HEK293 (cell line): Measurements from ENCODE around the gene TRAFD1.

ENCODE experiments used
- CTCF ChIA-PET: fragments of 350-600 bp; formaldehyde crosslinking; extraction: SDS; loops from one replicate; lab custom pipeline; 2021; ENCODE audit warnings: antibody characterized with exemption; lab: Yijun Ruan, JAX
- POLR2A ChIA-PET: fragments of 300-600 bp; formaldehyde crosslinking; extraction: SDS; loops from one replicate; lab custom pipeline; 2020; ENCODE audit warnings: antibody characterized with exemption, inconsistent platforms; lab: Yijun Ruan, JAX
- H3K27ac ChIP-seq: fragments of 200-500 bp; sonication (Bioruptor generic); 2 replicates; pipeline ENCODE4 v1.5.1; 2014; ENCODE audit warnings: low read depth, low read length, control low read depth, inconsistent platforms; ENCODE audit errors: extremely low read depth
- H3K36me3 ChIP-seq, 2 experiments: fragments of 200-500 bp in 1 of 2; sonication (Bioruptor generic) in 1 of 2; 1 replicate in 1 of 2; 2 replicates in 1 of 2; pipeline ENCODE4 v1.5.1; 2014 to 2017; ENCODE audit warnings: inconsistent platforms in 2 of 2, low read length in 2 of 2; ENCODE audit not compliant: control insufficient read depth in 2 of 2, insufficient read depth in 1 of 2
- H3K4me1 ChIP-seq: fragments of 200-500 bp; sonication (Bioruptor generic); 2 replicates; pipeline ENCODE4 v1.5.1; 2014; ENCODE audit warnings: mild to moderate bottlenecking, low read length, inconsistent platforms; ENCODE audit not compliant: control insufficient read depth, insufficient read depth
- H3K4me3 ChIP-seq: 2 replicates; pipeline ENCODE4 v1.5.1; 2011; ENCODE audit warnings: low read depth, mild to moderate bottlenecking, control low read depth, low read length, moderate library complexity
- H3K9me3 ChIP-seq: fragments of 200-500 bp; sonication (Bioruptor generic); 2 replicates; pipeline ENCODE4 v1.5.1; 2014; ENCODE audit warnings: low read depth, low read length, inconsistent platforms; ENCODE audit not compliant: control insufficient read depth, insufficient read depth
- GLI4 ChIP-seq: fragments of 450-650 bp; formaldehyde crosslinking; IDR thresholded peaks from 2 replicates; pipeline ENCODE4 v1.5.1; 2016; ENCODE audit warnings: missing biosample characterization, missing genetic modification characterization
- HOXA7 ChIP-seq: sonication (generic); formaldehyde crosslinking; IDR thresholded peaks from 2 replicates; pipeline ENCODE4 v1.8.1; 2022; ENCODE audit warnings: missing genetic modification reagents, borderline replicate concordance
- KLF8 ChIP-seq: fragments of 450-650 bp; formaldehyde crosslinking; IDR thresholded peaks from 2 replicates; pipeline ENCODE4 v1.5.1; 2016; ENCODE audit warnings: missing biosample characterization, missing genetic modification characterization
- REPIN1 ChIP-seq: fragments of 450-650 bp; formaldehyde crosslinking; IDR thresholded peaks from 2 replicates; pipeline ENCODE4 v1.5.1; 2017; ENCODE audit warnings: missing biosample characterization, missing genetic modification characterization, low read depth
- ZFP69B ChIP-seq: fragments of 450-650 bp; formaldehyde crosslinking; IDR thresholded peaks from 2 replicates; pipeline ENCODE4 v1.5.1; 2016; ENCODE audit warnings: missing biosample characterization, missing genetic modification characterization
- ZNF112 ChIP-seq: fragments of 450-650 bp; formaldehyde crosslinking; IDR thresholded peaks from 2 replicates; pipeline ENCODE4 v1.5.0; 2017; ENCODE audit warnings: missing biosample characterization, missing genetic modification characterization
- ZNF169 ChIP-seq: fragments of 450-650 bp; formaldehyde crosslinking; IDR thresholded peaks from 2 replicates; pipeline ENCODE4 v1.5.1; 2016; ENCODE audit warnings: missing biosample characterization, missing genetic modification characterization
- ZNF248 ChIP-seq: fragments of 450-650 bp; formaldehyde crosslinking; IDR thresholded peaks from 2 replicates; pipeline ENCODE4 v1.5.1; 2017; ENCODE audit warnings: missing biosample characterization, missing genetic modification characterization
- ZNF366 ChIP-seq: fragments of 450-650 bp; formaldehyde crosslinking; conservative IDR thresholded peaks from 2 replicates; pipeline ENCODE4 v1.5.1; 2016; ENCODE audit warnings: missing biosample characterization, missing genetic modification characterization
- ZNF423 ChIP-seq: fragments of 450-650 bp; formaldehyde crosslinking; IDR thresholded peaks from 2 replicates; pipeline ENCODE4 v1.5.1; 2016; ENCODE audit warnings: missing biosample characterization, missing genetic modification characterization
- ZNF629 ChIP-seq: fragments of 450-650 bp; formaldehyde crosslinking; IDR thresholded peaks from 2 replicates; pipeline ENCODE4 v1.5.1; 2017; ENCODE audit warnings: missing biosample characterization, missing genetic modification characterization
- ZNF747 ChIP-seq: fragments of 450-650 bp; formaldehyde crosslinking; IDR thresholded peaks from 2 replicates; pipeline ENCODE4 v1.5.1; 2016; ENCODE audit warnings: missing biosample characterization, missing genetic modification characterization
- ZNF777 ChIP-seq: fragments of 450-650 bp; formaldehyde crosslinking; IDR thresholded peaks from 2 replicates; pipeline ENCODE4 v1.5.1; 2017; ENCODE audit warnings: missing biosample characterization, missing genetic modification characterization, borderline replicate concordance
- ZNF843 ChIP-seq: fragments of 450-650 bp; formaldehyde crosslinking; IDR thresholded peaks from 2 replicates; pipeline ENCODE4 v1.5.1; 2016; ENCODE audit warnings: missing biosample characterization, missing genetic modification characterization
- TF ChIP-seq, protein P1 (sequence below): fragments of 450-650 bp; formaldehyde crosslinking; IDR thresholded peaks from 2 replicates; pipeline ENCODE4 v1.5.1; 2016; ENCODE audit warnings: missing biosample characterization, missing genetic modification characterization, borderline replicate concordance
- TF ChIP-seq, protein P2 (sequence below): fragments of 450-650 bp; formaldehyde crosslinking; IDR thresholded peaks from 2 replicates; pipeline ENCODE4 v1.5.1; 2016; ENCODE audit warnings: missing biosample characterization, missing genetic modification characterization
- TF ChIP-seq, protein P3 (sequence below): fragments of 450-650 bp; formaldehyde crosslinking; IDR thresholded peaks from 2 replicates; pipeline ENCODE4 v1.5.1; 2016; ENCODE audit warnings: missing biosample characterization, missing genetic modification characterization
- TF ChIP-seq, protein P4 (sequence below): fragments of 450-650 bp; formaldehyde crosslinking; IDR thresholded peaks from 2 replicates; pipeline ENCODE4 v1.5.1; 2016; ENCODE audit warnings: missing biosample characterization, missing genetic modification characterization
- TF ChIP-seq, protein P5 (sequence below): fragments of 450-650 bp; formaldehyde crosslinking; IDR thresholded peaks from 2 replicates; pipeline ENCODE4 v1.5.1; 2017; ENCODE audit warnings: missing biosample characterization, missing genetic modification characterization
- TF ChIP-seq, protein P6 (sequence below): fragments of 450-650 bp; formaldehyde crosslinking; IDR thresholded peaks from 2 replicates; pipeline ENCODE4 v1.5.1; 2017; ENCODE audit warnings: missing biosample characterization, missing genetic modification characterization

The TRAFD1 gene

DNA sequence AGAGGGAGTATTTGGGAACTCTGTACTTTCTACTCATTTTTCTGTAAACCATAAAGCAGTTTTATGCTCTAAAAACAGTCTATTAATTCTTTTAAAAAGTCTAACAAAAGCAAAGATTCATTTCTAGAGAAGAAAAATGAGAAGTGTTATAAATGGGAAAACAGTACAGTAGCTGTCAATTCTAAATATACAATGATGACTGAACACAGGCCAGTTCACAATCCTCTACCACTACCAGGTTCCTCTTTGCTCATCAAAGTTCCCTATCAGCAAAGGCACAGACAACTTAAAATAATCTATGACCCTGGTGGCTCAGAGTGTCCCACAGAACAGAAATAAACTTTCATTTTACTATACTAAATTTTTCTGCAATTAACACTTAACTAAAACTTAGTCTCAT is 29.3 kb upstream of the TRAFD1 start:
- Histone ChIP-seq H3K9me3 (no peaks in the 10 kb centered on the region), H3K36me3 (peaks cover 71 to 72% of the 10 kb centered on the region in 2 experiments)
- no peak for TF ChIP-seq GLI4
- no peak for TF ChIP-seq ZNF777 (tag by site-specific recombination)
- no peak for TF ChIP-seq ZNF423 (tag by site-specific recombination)
- no peak for TF ChIP-seq ZNF112
- no peak for TF ChIP-seq ZNF843 (tag by site-specific recombination)
- no peak for TF ChIP-seq ZNF248
- no peak for TF ChIP-seq HOXA7 (CRISPR knock-in tag)
- TF ChIP-seq, all 188 proteins: peak for 0
- Histone ChIP-seq H3K27ac (no peak overlapping the region), H3K4me3 (no peak overlapping the region), H3K4me1 (no peaks in the 10 kb centered on the region)
- POLR2A ChIA-PET = interaction anchor here (1.5 to 1.7 kb wide), 2 partner anchors 18 to 29 kb away, joined by 3 to 5 read pairs; partner anchors contain the start of gene TRAFD1
- CTCF ChIA-PET = interaction anchor here (0.6 kb wide), 1 partner anchor 138 kb away, joined by 3 read pairs; no protein-coding TSS in a partner anchor

DNA sequence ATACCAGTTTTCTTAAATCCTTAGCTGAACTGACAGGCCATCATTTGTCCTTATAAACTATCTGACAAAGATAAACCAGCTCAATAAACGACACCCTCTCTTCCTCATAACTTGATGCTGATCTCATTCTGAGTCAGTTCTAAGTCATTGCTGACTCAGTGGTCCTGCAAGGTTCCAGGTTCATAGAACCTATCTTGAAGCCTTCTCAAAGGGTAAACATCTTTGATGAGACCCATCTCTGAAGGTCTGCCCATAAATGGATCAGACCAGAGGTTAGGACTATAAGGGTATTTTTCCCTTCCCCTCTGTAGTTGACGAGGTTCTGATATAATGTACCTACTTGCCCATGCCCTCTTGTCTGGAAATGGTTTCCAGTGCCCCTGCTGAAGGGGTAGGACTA is 28.7 kb upstream of the TRAFD1 start:
- no peaks in the 10 kb centered on the region for H3K9me3 ChIP-seq
- H3K36me3 ChIP-seq = peaks cover 71% of the 10 kb centered on the region in 2 experiments
- no peak overlapping the region for H3K27ac ChIP-seq
- CTCF ChIA-PET = interaction anchor here (0.6 kb wide), 1 partner anchor 137 kb away, joined by 3 read pairs; no protein-coding TSS in a partner anchor
- TF ChIP-seq REPIN1 (tag by site-specific recombination) (no peak), ZNF366 (tag by site-specific recombination) (0 out of 2 replicates have a peak, but pooled peaks have one; percentile 17), ZFP69B (no peak), ZNF169 (tag by site-specific recombination) (no peak), ZNF629 (tag by site-specific recombination) (peak; percentile 74), KLF8 (peak; percentile 40; the same call in 1 of the 2 replicates), ZNF747 (tag by site-specific recombination) (no peak)
- TF ChIP-seq, protein P1, sequence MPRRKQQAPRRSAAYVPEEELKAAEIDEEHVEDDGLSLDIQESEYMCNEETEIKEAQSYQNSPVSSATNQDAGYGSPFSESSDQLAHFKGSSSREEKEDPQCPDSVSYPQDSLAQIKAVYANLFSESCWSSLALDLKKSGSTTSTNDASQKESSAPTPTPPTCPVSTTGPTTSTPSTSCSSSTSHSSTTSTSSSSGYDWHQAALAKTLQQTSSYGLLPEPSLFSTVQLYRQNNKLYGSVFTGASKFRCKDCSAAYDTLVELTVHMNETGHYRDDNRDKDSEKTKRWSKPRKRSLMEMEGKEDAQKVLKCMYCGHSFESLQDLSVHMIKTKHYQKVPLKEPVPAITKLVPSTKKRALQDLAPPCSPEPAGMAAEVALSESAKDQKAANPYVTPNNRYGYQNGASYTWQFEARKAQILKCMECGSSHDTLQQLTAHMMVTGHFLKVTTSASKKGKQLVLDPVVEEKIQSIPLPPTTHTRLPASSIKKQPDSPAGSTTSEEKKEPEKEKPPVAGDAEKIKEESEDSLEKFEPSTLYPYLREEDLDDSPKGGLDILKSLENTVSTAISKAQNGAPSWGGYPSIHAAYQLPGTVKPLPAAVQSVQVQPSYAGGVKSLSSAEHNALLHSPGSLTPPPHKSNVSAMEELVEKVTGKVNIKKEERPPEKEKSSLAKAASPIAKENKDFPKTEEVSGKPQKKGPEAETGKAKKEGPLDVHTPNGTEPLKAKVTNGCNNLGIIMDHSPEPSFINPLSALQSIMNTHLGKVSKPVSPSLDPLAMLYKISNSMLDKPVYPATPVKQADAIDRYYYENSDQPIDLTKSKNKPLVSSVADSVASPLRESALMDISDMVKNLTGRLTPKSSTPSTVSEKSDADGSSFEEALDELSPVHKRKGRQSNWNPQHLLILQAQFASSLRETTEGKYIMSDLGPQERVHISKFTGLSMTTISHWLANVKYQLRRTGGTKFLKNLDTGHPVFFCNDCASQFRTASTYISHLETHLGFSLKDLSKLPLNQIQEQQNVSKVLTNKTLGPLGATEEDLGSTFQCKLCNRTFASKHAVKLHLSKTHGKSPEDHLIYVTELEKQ (tag by site-specific recombination) = 0 out of 2 replicates have a peak, but pooled peaks have one; percentile 24
- TF ChIP-seq, protein P2, sequence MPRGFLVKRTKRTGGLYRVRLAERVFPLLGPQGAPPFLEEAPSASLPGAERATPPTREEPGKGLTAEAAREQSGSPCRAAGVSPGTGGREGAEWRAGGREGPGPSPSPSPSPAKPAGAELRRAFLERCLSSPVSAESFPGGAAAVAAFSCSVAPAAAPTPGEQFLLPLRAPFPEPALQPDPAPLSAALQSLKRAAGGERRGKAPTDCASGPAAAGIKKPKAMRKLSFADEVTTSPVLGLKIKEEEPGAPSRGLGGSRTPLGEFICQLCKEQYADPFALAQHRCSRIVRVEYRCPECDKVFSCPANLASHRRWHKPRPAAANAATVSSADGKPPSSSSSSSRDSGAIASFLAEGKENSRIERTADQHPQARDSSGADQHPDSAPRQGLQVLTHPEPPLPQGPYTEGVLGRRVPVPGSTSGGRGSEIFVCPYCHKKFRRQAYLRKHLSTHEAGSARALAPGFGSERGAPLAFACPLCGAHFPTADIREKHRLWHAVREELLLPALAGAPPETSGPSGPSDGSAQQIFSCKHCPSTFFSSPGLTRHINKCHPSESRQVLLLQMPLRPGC (tag by site-specific recombination) = peak; percentile 52; the same call in 1 of the 2 replicates
- TF ChIP-seq, protein P3, sequence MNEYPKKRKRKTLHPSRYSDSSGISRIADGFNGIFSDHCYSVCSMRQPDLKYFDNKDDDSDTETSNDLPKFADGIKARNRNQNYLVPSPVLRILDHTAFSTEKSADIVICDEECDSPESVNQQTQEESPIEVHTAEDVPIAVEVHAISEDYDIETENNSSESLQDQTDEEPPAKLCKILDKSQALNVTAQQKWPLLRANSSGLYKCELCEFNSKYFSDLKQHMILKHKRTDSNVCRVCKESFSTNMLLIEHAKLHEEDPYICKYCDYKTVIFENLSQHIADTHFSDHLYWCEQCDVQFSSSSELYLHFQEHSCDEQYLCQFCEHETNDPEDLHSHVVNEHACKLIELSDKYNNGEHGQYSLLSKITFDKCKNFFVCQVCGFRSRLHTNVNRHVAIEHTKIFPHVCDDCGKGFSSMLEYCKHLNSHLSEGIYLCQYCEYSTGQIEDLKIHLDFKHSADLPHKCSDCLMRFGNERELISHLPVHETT (tag by site-specific recombination) = peak; percentile 54; the same call in 1 of the 2 replicates
- TF ChIP-seq, protein P4, sequence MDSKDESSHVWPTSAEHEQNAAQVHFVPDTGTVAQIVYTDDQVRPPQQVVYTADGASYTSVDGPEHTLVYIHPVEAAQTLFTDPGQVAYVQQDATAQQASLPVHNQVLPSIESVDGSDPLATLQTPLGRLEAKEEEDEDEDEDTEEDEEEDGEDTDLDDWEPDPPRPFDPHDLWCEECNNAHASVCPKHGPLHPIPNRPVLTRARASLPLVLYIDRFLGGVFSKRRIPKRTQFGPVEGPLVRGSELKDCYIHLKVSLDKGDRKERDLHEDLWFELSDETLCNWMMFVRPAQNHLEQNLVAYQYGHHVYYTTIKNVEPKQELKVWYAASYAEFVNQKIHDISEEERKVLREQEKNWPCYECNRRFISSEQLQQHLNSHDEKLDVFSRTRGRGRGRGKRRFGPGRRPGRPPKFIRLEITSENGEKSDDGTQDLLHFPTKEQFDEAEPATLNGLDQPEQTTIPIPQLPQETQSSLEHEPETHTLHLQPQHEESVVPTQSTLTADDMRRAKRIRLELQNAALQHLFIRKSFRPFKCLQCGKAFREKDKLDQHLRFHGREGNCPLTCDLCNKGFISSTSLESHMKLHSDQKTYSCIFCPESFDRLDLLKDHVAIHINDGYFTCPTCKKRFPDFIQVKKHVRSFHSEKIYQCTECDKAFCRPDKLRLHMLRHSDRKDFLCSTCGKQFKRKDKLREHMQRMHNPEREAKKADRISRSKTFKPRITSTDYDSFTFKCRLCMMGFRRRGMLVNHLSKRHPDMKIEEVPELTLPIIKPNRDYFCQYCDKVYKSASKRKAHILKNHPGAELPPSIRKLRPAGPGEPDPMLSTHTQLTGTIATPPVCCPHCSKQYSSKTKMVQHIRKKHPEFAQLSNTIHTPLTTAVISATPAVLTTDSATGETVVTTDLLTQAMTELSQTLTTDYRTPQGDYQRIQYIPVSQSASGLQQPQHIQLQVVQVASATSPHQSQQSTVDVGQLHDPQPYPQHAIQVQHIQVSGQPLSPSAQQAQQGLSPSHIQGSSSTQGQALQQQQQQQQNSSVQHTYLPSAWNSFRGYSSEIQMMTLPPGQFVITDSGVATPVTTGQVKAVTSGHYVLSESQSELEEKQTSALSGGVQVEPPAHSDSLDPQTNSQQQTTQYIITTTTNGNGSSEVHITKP (tag by site-specific recombination) = 0 out of 2 replicates have a peak, but pooled peaks have one; percentile 30
- TF ChIP-seq, protein P5, sequence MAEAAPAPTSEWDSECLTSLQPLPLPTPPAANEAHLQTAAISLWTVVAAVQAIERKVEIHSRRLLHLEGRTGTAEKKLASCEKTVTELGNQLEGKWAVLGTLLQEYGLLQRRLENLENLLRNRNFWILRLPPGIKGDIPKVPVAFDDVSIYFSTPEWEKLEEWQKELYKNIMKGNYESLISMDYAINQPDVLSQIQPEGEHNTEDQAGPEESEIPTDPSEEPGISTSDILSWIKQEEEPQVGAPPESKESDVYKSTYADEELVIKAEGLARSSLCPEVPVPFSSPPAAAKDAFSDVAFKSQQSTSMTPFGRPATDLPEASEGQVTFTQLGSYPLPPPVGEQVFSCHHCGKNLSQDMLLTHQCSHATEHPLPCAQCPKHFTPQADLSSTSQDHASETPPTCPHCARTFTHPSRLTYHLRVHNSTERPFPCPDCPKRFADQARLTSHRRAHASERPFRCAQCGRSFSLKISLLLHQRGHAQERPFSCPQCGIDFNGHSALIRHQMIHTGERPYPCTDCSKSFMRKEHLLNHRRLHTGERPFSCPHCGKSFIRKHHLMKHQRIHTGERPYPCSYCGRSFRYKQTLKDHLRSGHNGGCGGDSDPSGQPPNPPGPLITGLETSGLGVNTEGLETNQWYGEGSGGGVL = peak; percentile 77
- TF ChIP-seq, protein P6, sequence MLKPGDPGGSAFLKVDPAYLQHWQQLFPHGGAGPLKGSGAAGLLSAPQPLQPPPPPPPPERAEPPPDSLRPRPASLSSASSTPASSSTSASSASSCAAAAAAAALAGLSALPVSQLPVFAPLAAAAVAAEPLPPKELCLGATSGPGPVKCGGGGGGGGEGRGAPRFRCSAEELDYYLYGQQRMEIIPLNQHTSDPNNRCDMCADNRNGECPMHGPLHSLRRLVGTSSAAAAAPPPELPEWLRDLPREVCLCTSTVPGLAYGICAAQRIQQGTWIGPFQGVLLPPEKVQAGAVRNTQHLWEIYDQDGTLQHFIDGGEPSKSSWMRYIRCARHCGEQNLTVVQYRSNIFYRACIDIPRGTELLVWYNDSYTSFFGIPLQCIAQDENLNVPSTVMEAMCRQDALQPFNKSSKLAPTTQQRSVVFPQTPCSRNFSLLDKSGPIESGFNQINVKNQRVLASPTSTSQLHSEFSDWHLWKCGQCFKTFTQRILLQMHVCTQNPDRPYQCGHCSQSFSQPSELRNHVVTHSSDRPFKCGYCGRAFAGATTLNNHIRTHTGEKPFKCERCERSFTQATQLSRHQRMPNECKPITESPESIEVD (tag by site-specific recombination) = 0 out of 2 replicates have a peak, but pooled peaks have one; percentile 7
- TF ChIP-seq, all 188 proteins: peak for 9
- H3K4me1 ChIP-seq = no peaks in the 10 kb centered on the region
- H3K4me3 ChIP-seq = no peak overlapping the region
- POLR2A ChIA-PET = interaction anchor here (1.0 to 1.7 kb wide), 3 partner anchors 11 to 28 kb away, joined by 3 to 5 read pairs (median 3); partner anchors contain the start of gene TRAFD1
